HEK293 (cell line): ENCODE results near the gene TMEM176B.

Experiments
- CTCF ChIA-PET: fragments of 350-600 bp; formaldehyde crosslinking; extraction: SDS; loops from one replicate; lab custom pipeline; 2021; ENCODE audit warnings: antibody characterized with exemption; lab: Yijun Ruan, JAX
- POLR2A ChIA-PET: fragments of 300-600 bp; formaldehyde crosslinking; extraction: SDS; loops from one replicate; lab custom pipeline; 2020; ENCODE audit warnings: antibody characterized with exemption, inconsistent platforms; lab: Yijun Ruan, JAX
- H3K27ac ChIP-seq: fragments of 200-500 bp; sonication (Bioruptor generic); 2 replicates; pipeline ENCODE4 v1.5.1; 2014; ENCODE audit warnings: low read depth, low read length, control low read depth, inconsistent platforms; ENCODE audit errors: extremely low read depth
- H3K36me3 ChIP-seq, 2 experiments: fragments of 200-500 bp in 1 of 2; sonication (Bioruptor generic) in 1 of 2; 1 replicate in 1 of 2; 2 replicates in 1 of 2; pipeline ENCODE4 v1.5.1; 2014 to 2017; ENCODE audit warnings: inconsistent platforms in 2 of 2, low read length in 2 of 2; ENCODE audit not compliant: control insufficient read depth in 2 of 2, insufficient read depth in 1 of 2
- H3K4me1 ChIP-seq: fragments of 200-500 bp; sonication (Bioruptor generic); 2 replicates; pipeline ENCODE4 v1.5.1; 2014; ENCODE audit warnings: mild to moderate bottlenecking, low read length, inconsistent platforms; ENCODE audit not compliant: control insufficient read depth, insufficient read depth
- H3K4me3 ChIP-seq: 2 replicates; pipeline ENCODE4 v1.5.1; 2011; ENCODE audit warnings: low read depth, mild to moderate bottlenecking, control low read depth, low read length, moderate library complexity
- H3K9me3 ChIP-seq: fragments of 200-500 bp; sonication (Bioruptor generic); 2 replicates; pipeline ENCODE4 v1.5.1; 2014; ENCODE audit warnings: low read depth, low read length, inconsistent platforms; ENCODE audit not compliant: control insufficient read depth, insufficient read depth
- PRDM2 ChIP-seq: fragments of 450-650 bp; formaldehyde crosslinking; IDR thresholded peaks from 2 replicates; pipeline ENCODE4 v1.5.1; 2016; ENCODE audit warnings: missing biosample characterization, missing genetic modification characterization, borderline replicate concordance
- TSHZ1 ChIP-seq: fragments of 450-650 bp; formaldehyde crosslinking; IDR thresholded peaks from 2 replicates; pipeline ENCODE4 v1.5.1; 2016; ENCODE audit warnings: missing biosample characterization, missing genetic modification characterization, borderline replicate concordance
- YY1 ChIP-seq: fragments of 450-650 bp; formaldehyde crosslinking; IDR thresholded peaks from 2 replicates; pipeline ENCODE4 v1.5.1; 2018; ENCODE audit warnings: missing biosample characterization, missing genetic modification characterization
- ZBTB17 ChIP-seq: fragments of 450-650 bp; formaldehyde crosslinking; IDR thresholded peaks from 2 replicates; pipeline ENCODE4 v1.5.1; 2016; ENCODE audit warnings: missing biosample characterization, missing genetic modification characterization
- ZBTB26 ChIP-seq: fragments of 450-650 bp; formaldehyde crosslinking; optimal IDR thresholded peaks from 2 replicates; pipeline ENCODE3; 2016; ENCODE audit warnings: missing biosample characterization, mild to moderate bottlenecking, missing genetic modification characterization
- ZNF350 ChIP-seq: fragments of 450-650 bp; formaldehyde crosslinking; IDR thresholded peaks from 2 replicates; pipeline ENCODE4 v1.5.0; 2017; ENCODE audit warnings: missing biosample characterization, mild to moderate bottlenecking, missing genetic modification characterization
- ZNF366 ChIP-seq: fragments of 450-650 bp; formaldehyde crosslinking; conservative IDR thresholded peaks from 2 replicates; pipeline ENCODE4 v1.5.1; 2016; ENCODE audit warnings: missing biosample characterization, missing genetic modification characterization
- ZNF391 ChIP-seq: fragments of 450-650 bp; formaldehyde crosslinking; IDR thresholded peaks from 2 replicates; pipeline ENCODE4 v1.5.1; 2016; ENCODE audit warnings: low read depth, missing biosample characterization, missing genetic modification characterization, borderline replicate concordance
- ZNF426 ChIP-seq: fragments of 450-650 bp; formaldehyde crosslinking; IDR thresholded peaks from 2 replicates; pipeline ENCODE4 v1.5.1; 2017; ENCODE audit warnings: missing biosample characterization, missing genetic modification characterization, mild to moderate bottlenecking, inconsistent platforms, moderate library complexity
- ZNF513 ChIP-seq: fragments of 450-650 bp; IDR thresholded peaks from 2 replicates; pipeline ENCODE4 v1.5.1; 2018; ENCODE audit warnings: missing biosample characterization, missing genetic modification characterization
- ZNF514 ChIP-seq: fragments of 450-650 bp; formaldehyde crosslinking; IDR thresholded peaks from 2 replicates; pipeline ENCODE4 v1.5.1; 2016; ENCODE audit warnings: missing biosample characterization, missing genetic modification characterization
- ZNF518A ChIP-seq: fragments of 450-650 bp; formaldehyde crosslinking; conservative IDR thresholded peaks from 2 replicates; pipeline ENCODE4 v1.5.1; 2016; ENCODE audit warnings: low read depth, missing biosample characterization, missing genetic modification characterization
- ZNF571 ChIP-seq: fragments of 450-650 bp; formaldehyde crosslinking; IDR thresholded peaks from 2 replicates; pipeline ENCODE4 v1.5.0; 2017; ENCODE audit warnings: missing biosample characterization, missing genetic modification characterization
- ZNF610 ChIP-seq: fragments of 450-650 bp; formaldehyde crosslinking; IDR thresholded peaks from 2 replicates; pipeline ENCODE4 v1.5.1; 2016; ENCODE audit warnings: missing biosample characterization, missing genetic modification characterization, borderline replicate concordance
- ZNF707 ChIP-seq: fragments of 450-650 bp; formaldehyde crosslinking; IDR thresholded peaks from 2 replicates; pipeline ENCODE4 v1.5.1; 2016; ENCODE audit warnings: missing biosample characterization, missing genetic modification characterization
- ZNF791 ChIP-seq: fragments of 450-650 bp; formaldehyde crosslinking; IDR thresholded peaks from 2 replicates; pipeline ENCODE4 v1.5.1; 2016; ENCODE audit warnings: missing biosample characterization, missing genetic modification characterization

The TMEM176B gene

GRCh38 chr7:150829426-150829825 lies 29.3 kb upstream of the TMEM176B start:
- Histone ChIP-seq H3K27ac (no peak overlapping the region), H3K36me3 (no peaks in the 10 kb centered on the region), H3K9me3 (no peaks in the 10 kb centered on the region), H3K4me3 (no peak overlapping the region), H3K4me1 (no peaks in the 10 kb centered on the region)
- no peak for TF ChIP-seq ZBTB26
- no peak for TF ChIP-seq ZNF707 (tag by site-specific recombination)
- no peak for TF ChIP-seq TSHZ1 (tag by site-specific recombination)
- no peak for TF ChIP-seq ZNF518A (tag by site-specific recombination)
- TF ChIP-seq ZNF391 (tag by site-specific recombination), result no peak
- no peak for TF ChIP-seq ZNF426
- TF ChIP-seq PRDM2 (tag by site-specific recombination), result no peak
- no peak for TF ChIP-seq ZNF791 (tag by site-specific recombination)
- peak; percentile 46; the same call in 1 of the 2 replicates for TF ChIP-seq ZNF366 (tag by site-specific recombination)
- no peak for TF ChIP-seq ZNF350 (tag by site-specific recombination)
- no peak for TF ChIP-seq YY1 (tag by site-specific recombination)
- no peak for TF ChIP-seq ZNF610 (tag by site-specific recombination)
- TF ChIP-seq ZNF514 (tag by site-specific recombination), result no peak
- TF ChIP-seq ZNF571, result no peak
- no peak for TF ChIP-seq ZBTB17 (tag by site-specific recombination)
- peak; percentile 36; the same call in 1 of the 2 replicates for TF ChIP-seq ZNF513 (tag by site-specific recombination)
- ChIA-PET POLR2A (no interaction called here), CTCF (interaction anchor here (0.6 to 0.7 kb wide), 2 partner anchors 12 to 1297 kb away, joined by 3 read pairs; no protein-coding TSS in a partner anchor)
